IMR-90 (cell line): ENCODE measurements around the gene TBC1D10B. TPM values are rescaled to one million over a fixed set of nuclear protein-coding genes. Genes with fewer than 3 reads are reported as not detected.

Source experiments
- ATAC-seq: fragments of 200-7000 bp; cut with Tn5 transposase; 2 replicates; pipeline ENCODE4 v1.9.1; 2020; ENCODE audit warnings: low read depth, mild to moderate bottlenecking, moderate library complexity
- BruUV-seq: library from RNA; stranded (reverse); fragments of 400-500 nt; replicated peaks from 2 replicates; lab custom pipeline; 2021; lab: Mats Ljungman, UMichigan
- CTCF ChIA-PET: fragments of 300-600 bp; formaldehyde crosslinking; extraction: SDS; loops from one replicate; lab custom pipeline; 2021; ENCODE audit warnings: antibody characterized with exemption; lab: Yijun Ruan, JAX
- POLR2A ChIA-PET: fragments of 300-600 bp; sonication (Branson Sonifier 250); formaldehyde crosslinking; loops from one replicate; lab custom pipeline; 2022; ENCODE audit warnings: antibody characterized with exemption; ENCODE audit not compliant: unreplicated experiment; lab: Charles Lee
- DNase-seq: peaks from one replicate; pipeline ENCODE4 v3.0.0; 2013
- H2AFZ ChIP-seq: replicated peaks from 2 replicates; pipeline ENCODE3; 2013; ENCODE audit warnings: low read length, mild to moderate bottlenecking; ENCODE audit not compliant: poor library complexity
- H2AK5ac ChIP-seq: 2 replicates; pipeline ENCODE4 v1.6.1; 2013; ENCODE audit warnings: low read depth, low read length, inconsistent platforms
- H2AK9ac ChIP-seq: replicated peaks from 2 replicates; pipeline ENCODE3; 2013; ENCODE audit warnings: mild to moderate bottlenecking, low read depth, low read length, moderate library complexity; ENCODE audit not compliant: poor library complexity
- H2BK120ac ChIP-seq: 2 replicates; pipeline ENCODE4 v1.6.1; 2013; ENCODE audit warnings: low read depth, low read length, inconsistent platforms
- H2BK15ac ChIP-seq: 3 replicates; pipeline ENCODE4 v1.6.1; 2013; ENCODE audit warnings: low read depth, low read length, inconsistent platforms
- H2BK20ac ChIP-seq: 2 replicates; pipeline ENCODE4 v1.6.1; 2013; ENCODE audit warnings: low read depth, mild to moderate bottlenecking, inconsistent platforms, low read length, moderate library complexity
- H2BK5ac ChIP-seq: 2 replicates; pipeline ENCODE4 v1.6.1; 2013; ENCODE audit warnings: mild to moderate bottlenecking, low read depth, low read length, inconsistent platforms; ENCODE audit not compliant: poor library complexity, severe bottlenecking
- H3K14ac ChIP-seq: replicated peaks from 2 replicates; pipeline ENCODE4 v1.6.1; 2013; ENCODE audit warnings: low read depth, low read length, inconsistent platforms
- H3K18ac ChIP-seq: 2 replicates; pipeline ENCODE4 v1.6.1; 2013; ENCODE audit warnings: low read depth, low read length, control low read depth
- H3K23ac ChIP-seq: 2 replicates; pipeline ENCODE4 v1.6.1; 2013; ENCODE audit warnings: low read depth, low read length, inconsistent platforms
- H3K27ac ChIP-seq: 2 replicates; pipeline ENCODE4 v1.5.1; 2013; ENCODE audit warnings: mild to moderate bottlenecking, control low read depth, low read length; ENCODE audit not compliant: insufficient read depth
- H3K27me3 ChIP-seq: 2 replicates; pipeline ENCODE4 v1.6.1; 2013; ENCODE audit warnings: low read length; ENCODE audit not compliant: control insufficient read depth, insufficient read depth
- H3K36me3 ChIP-seq: 2 replicates; pipeline ENCODE4 v1.6.1; 2013; ENCODE audit warnings: low read length, mixed read lengths; ENCODE audit not compliant: control insufficient read depth, insufficient read depth
- H3K4ac ChIP-seq: 2 replicates; pipeline ENCODE4 v1.6.1; 2013; ENCODE audit warnings: low read depth, low read length, inconsistent platforms
- H3K4me1 ChIP-seq: 2 replicates; pipeline ENCODE4 v1.6.1; 2013; ENCODE audit warnings: low read length, mixed read lengths; ENCODE audit not compliant: control insufficient read depth, insufficient read depth
- H3K4me2 ChIP-seq: 2 replicates; pipeline ENCODE4 v1.6.1; 2013; ENCODE audit warnings: low read depth, mild to moderate bottlenecking, control low read depth, low read length, moderate library complexity
- H3K4me3 ChIP-seq: 2 replicates; pipeline ENCODE4 v1.5.1; 2013; ENCODE audit warnings: low read depth, mild to moderate bottlenecking, control low read depth, low read length, moderate library complexity; ENCODE audit not compliant: insufficient read depth
- H3K56ac ChIP-seq: 2 replicates; pipeline ENCODE4 v1.6.1; 2013; ENCODE audit warnings: low read length, inconsistent platforms; ENCODE audit not compliant: insufficient read depth; ENCODE audit errors: extremely low read depth
- H3K79me1 ChIP-seq, 2 experiments: 2 replicates each; pipeline ENCODE4 v1.6.1; 2013; ENCODE audit warnings: low read length in 2 of 2, inconsistent platforms in 1 of 2, low read depth in 1 of 2
- H3K9ac ChIP-seq: 2 replicates; pipeline ENCODE4 v1.6.1; 2013; ENCODE audit warnings: low read depth, low read length, control low read depth
- H3K9me1 ChIP-seq: 2 replicates; pipeline ENCODE4 v1.6.1; 2013; ENCODE audit warnings: low read length, inconsistent platforms; ENCODE audit not compliant: insufficient read depth
- H3K9me3 ChIP-seq: 2 replicates; pipeline ENCODE4 v1.6.1; 2013; ENCODE audit warnings: low read length; ENCODE audit not compliant: control insufficient read depth, insufficient read depth
- H4K20me1 ChIP-seq: 2 replicates; pipeline ENCODE4 v1.6.1; 2013; ENCODE audit warnings: low read length, inconsistent platforms; ENCODE audit not compliant: insufficient read depth
- H4K5ac ChIP-seq: 2 replicates; pipeline ENCODE4 v1.6.1; 2013; ENCODE audit warnings: mild to moderate bottlenecking, low read depth, low read length, control low read depth
- H4K8ac ChIP-seq, 2 experiments: 2 replicates each; pipeline ENCODE4 v1.6.1; 2013; ENCODE audit warnings: low read depth in 2 of 2, low read length in 2 of 2, control low read depth in 1 of 2, inconsistent platforms in 1 of 2
- H4K91ac ChIP-seq: 2 replicates; pipeline ENCODE4 v1.6.1; 2013; ENCODE audit warnings: low read depth, low read length, inconsistent platforms; ENCODE audit not compliant: insufficient read depth
- RAD21 ChIP-seq: IDR thresholded peaks from 2 replicates; pipeline ENCODE4 v1.6.1; 2012; ENCODE audit warnings: low read length, improper control_type of control experiment
- whole genome bisulfite sequencing, 2 experiments: methylation state at CpG; one replicate each; pipeline versions ENCODE4 v1.1.5 to v1.1.7; 2013; ENCODE audit warnings: missing lambda C conversion rate in 2 of 2; ENCODE audit not compliant: insufficient read length in 1 of 2; ENCODE audit errors: extremely low coverage in 2 of 2; 5-methylcytosine and 5-hydroxymethylcytosine counted together
- dilution Hi-C: fragments of 300-500 bp; cut with HindIII; formaldehyde crosslinking; loops from one replicate; pipeline ENCODE4 v1.14.3; 2018; ENCODE audit warnings: low sequenced_read_pairs; ENCODE audit not compliant: unreplicated experiment
- in situ Hi-C: fragments of 300-500 bp; cut with MboI; formaldehyde crosslinking; loops from 3 replicates; pipeline ENCODE4 v1.14.3; 2019; ENCODE audit warnings: low sequenced_read_pairs, inconsistent platforms, mixed read lengths
- intact Hi-C: fragments of 100-400 bp; cut with micrococcal nuclease; formaldehyde crosslinking; loops from 2 replicates; pipeline ENCODE4 v1.10.0; 2022
- polyA plus RNA-seq, 3 experiments: library from polyadenylated mRNA; depleted of rRNA; stranded (reverse); fragments of >200 nt; gene quantifications; 2 replicates each; pipeline ENCODE4 v1.2.3, GENCODE V29; 2012; ENCODE audit warnings: low replicate concordance in 1 of 3
- total RNA-seq: library from RNA; depleted of rRNA; stranded (reverse); fragments of >200 nt; gene quantifications from 2 replicates; pipeline ENCODE4 v1.2.3, GENCODE V29; 2012

TBC1D10B gene
- total and polyA plus RNA-seq, 2 of the 4 experiments (the other 2 are of a cell fraction) = 8.4 to 24.9 TPM

DNA sequence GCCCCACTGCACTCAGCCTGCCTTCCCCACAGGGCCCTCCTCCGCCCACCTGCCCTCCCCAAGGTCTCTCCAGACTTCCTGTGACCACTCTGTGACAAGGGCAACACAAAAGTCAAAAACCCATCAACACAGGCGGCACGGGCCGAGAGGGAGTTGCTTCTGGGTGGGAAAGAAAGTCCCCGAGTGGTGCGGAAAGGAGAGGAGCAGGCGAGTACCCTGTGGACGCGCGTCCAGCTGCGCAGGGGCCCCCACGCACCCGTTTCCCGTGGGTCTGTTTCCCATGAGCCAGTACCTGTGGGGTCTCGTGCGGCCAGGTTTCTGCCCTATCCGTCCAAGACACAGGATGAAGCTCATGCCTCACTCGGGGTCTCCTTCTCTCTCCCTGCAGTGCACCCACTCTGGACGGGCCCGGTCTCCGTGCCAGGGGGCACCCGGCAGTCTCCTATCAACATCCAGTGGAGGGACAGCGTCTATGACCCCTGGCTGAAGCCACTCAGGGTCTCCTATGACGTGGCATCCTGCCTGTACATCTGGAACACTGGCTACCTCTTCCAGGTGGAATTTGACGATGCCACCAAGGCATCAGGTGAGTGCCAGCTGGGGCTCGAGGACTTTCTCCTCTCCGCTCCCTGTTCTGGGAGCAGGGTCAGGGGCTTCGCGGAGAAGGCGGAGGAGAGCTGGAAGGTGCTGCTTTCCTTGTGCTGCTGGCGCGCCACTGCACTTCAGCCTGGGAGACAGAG is 27.4 kb downstream of the TBC1D10B start:
- Histone ChIP-seq H3K36me3 (no peaks in the 10 kb centered on the region), H4K20me1 (no peaks in the 10 kb centered on the region), H3K4me3 (no peak overlapping the region), H3K14ac (no peak overlapping the region), H3K23ac (no peak overlapping the region), H2BK120ac (no peak overlapping the region), H2AFZ (no peak overlapping the region), H2BK15ac (no peak overlapping the region), H3K9me1 (no peaks in the 10 kb centered on the region), H3K27me3 (no peaks in the 10 kb centered on the region), H3K9me3 (no peaks in the 10 kb centered on the region), H3K4me2 (no peak overlapping the region), H3K18ac (no peak overlapping the region), H4K8ac (no peak overlapping the region), H3K27ac (no peak overlapping the region), H2BK20ac (no peak overlapping the region), H2AK9ac (no peak overlapping the region), H3K56ac (no peak overlapping the region), H4K5ac (no peak overlapping the region), H2BK5ac (no peak overlapping the region), H3K4me1 (no peaks in the 10 kb centered on the region), H3K9ac (no peak overlapping the region), H3K4ac (no peak overlapping the region), H4K91ac (no peak overlapping the region), H2AK5ac (no peak overlapping the region), H3K79me1 (no peaks in the 10 kb centered on the region)
- intact Hi-C loops (no loop called here), dilution Hi-C loops (no loop called here), in situ Hi-C loops (no loop called here)
- CTCF ChIA-PET = no interaction called here
- BruUV-seq = no TSS peak
- ATAC-seq (no peak), DNase-seq (no peak)
- 94% methylated on average over 16 of the region's 32 CpGs; no CpG with 5 or more reads in 1 of the 2 experiments for WGBS, 2 experiments
- POLR2A ChIA-PET = no interaction called here
- no peak for TF ChIP-seq RAD21
